DOHH2 (cell line): ENCODE data around the gene APBA3.

Experiments used
- H3F3A ChIP-seq: fragments of 200-600 bp; sonication (generic), shearing (Covaris generic); 2 replicates; pipeline ENCODE4 v1.6.0; 2016; ENCODE audit warnings: antibody characterized with exemption, mild to moderate bottlenecking; ENCODE audit not compliant: control insufficient read depth, insufficient read depth
- H3K27ac ChIP-seq: fragments of 200-600 bp; sonication (generic); 2 replicates; pipeline ENCODE4 v1.5.1; 2014; ENCODE audit warnings: low read depth, mild to moderate bottlenecking, low read length, moderate library complexity
- H3K27me3 ChIP-seq: fragments of 200-600 bp; sonication (generic); 2 replicates; pipeline ENCODE4 v1.6.1; 2014; ENCODE audit warnings: mild to moderate bottlenecking, low read length, mixed read lengths; ENCODE audit not compliant: control insufficient read depth
- H3K36me3 ChIP-seq: fragments of 200-600 bp; sonication (generic); 2 replicates; pipeline ENCODE4 v1.6.1; 2014; ENCODE audit warnings: mild to moderate bottlenecking, low read length, moderate library complexity, mixed read lengths; ENCODE audit not compliant: control insufficient read depth
- H3K4me1 ChIP-seq: fragments of 200-600 bp; sonication (generic); 2 replicates; pipeline ENCODE4 v1.6.1; 2014; ENCODE audit warnings: mild to moderate bottlenecking, low read length, mixed read lengths; ENCODE audit not compliant: control insufficient read depth
- H3K4me2 ChIP-seq: fragments of 200-600 bp; sonication (generic); 2 replicates; pipeline ENCODE4 v1.6.0; 2014; ENCODE audit warnings: mild to moderate bottlenecking, low read length, moderate library complexity
- H3K4me3 ChIP-seq: fragments of 200-600 bp; sonication (generic); 2 replicates; pipeline ENCODE4 v1.5.1; 2014; ENCODE audit warnings: mild to moderate bottlenecking, low read length, mixed read lengths
- H3K79me2 ChIP-seq: fragments of 200-600 bp; sonication (generic); 2 replicates; pipeline ENCODE4 v1.6.1; 2014; ENCODE audit warnings: mild to moderate bottlenecking, low read length, mixed read lengths; ENCODE audit not compliant: control insufficient read depth
- H3K9me2 ChIP-seq: fragments of 200-600 bp; sonication (generic); replicated peaks from 2 replicates; pipeline ENCODE4 v1.6.1; 2014; ENCODE audit warnings: mild to moderate bottlenecking, low read length, mixed read lengths; ENCODE audit not compliant: control insufficient read depth
- H3K9me3 ChIP-seq: fragments of 200-600 bp; sonication (generic); 2 replicates; pipeline ENCODE4 v1.6.1; 2014; ENCODE audit warnings: antibody characterized with exemption, low read length, mixed read lengths; ENCODE audit not compliant: control insufficient read depth, insufficient read depth
- H4K20me1 ChIP-seq: fragments of 200-600 bp; sonication (generic); 2 replicates; pipeline ENCODE4 v1.6.0; 2014; ENCODE audit warnings: low read depth, mild to moderate bottlenecking, antibody characterized with exemption, low read length, moderate library complexity; ENCODE audit not compliant: control insufficient read depth, insufficient read depth
- EZH2phosphoT487 ChIP-seq: fragments of 200-600 bp; sonication (generic); IDR thresholded peaks from 2 replicates; pipeline ENCODE4 v1.6.1; 2017; ENCODE audit warnings: borderline replicate concordance, mild to moderate bottlenecking, antibody characterized with exemption, low read length, moderate library complexity, mixed read lengths
- TF ChIP-seq, protein P1 (sequence below): fragments of 200-600 bp; sonication (generic); IDR thresholded peaks from one replicate; pipeline ENCODE4 v1.5.1; 2014; ENCODE audit warnings: antibody characterized with exemption, mild to moderate bottlenecking, low read depth, low read length; ENCODE audit not compliant: poor library complexity, severe bottlenecking

Gene APBA3

GRCh38 chr19:3712663-3713611 lies 48.6 kb downstream of the APBA3 start:
- no peak overlapping the region for H3K4me3 ChIP-seq
- no peaks in the 10 kb centered on the region for H3F3A ChIP-seq
- no peak for TF ChIP-seq EZH2phosphoT487
- TF ChIP-seq, protein P1, sequence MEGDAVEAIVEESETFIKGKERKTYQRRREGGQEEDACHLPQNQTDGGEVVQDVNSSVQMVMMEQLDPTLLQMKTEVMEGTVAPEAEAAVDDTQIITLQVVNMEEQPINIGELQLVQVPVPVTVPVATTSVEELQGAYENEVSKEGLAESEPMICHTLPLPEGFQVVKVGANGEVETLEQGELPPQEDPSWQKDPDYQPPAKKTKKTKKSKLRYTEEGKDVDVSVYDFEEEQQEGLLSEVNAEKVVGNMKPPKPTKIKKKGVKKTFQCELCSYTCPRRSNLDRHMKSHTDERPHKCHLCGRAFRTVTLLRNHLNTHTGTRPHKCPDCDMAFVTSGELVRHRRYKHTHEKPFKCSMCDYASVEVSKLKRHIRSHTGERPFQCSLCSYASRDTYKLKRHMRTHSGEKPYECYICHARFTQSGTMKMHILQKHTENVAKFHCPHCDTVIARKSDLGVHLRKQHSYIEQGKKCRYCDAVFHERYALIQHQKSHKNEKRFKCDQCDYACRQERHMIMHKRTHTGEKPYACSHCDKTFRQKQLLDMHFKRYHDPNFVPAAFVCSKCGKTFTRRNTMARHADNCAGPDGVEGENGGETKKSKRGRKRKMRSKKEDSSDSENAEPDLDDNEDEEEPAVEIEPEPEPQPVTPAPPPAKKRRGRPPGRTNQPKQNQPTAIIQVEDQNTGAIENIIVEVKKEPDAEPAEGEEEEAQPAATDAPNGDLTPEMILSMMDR = no peak
- H3K27me3 ChIP-seq = peaks cover 6% of the 10 kb centered on the region; the same call in 1 of the 2 replicates
- H3K9me2 ChIP-seq = no peaks in the 10 kb centered on the region
- no peaks in the 10 kb centered on the region for H4K20me1 ChIP-seq
- no peak overlapping the region for H3K4me2 ChIP-seq
- no peaks in the 10 kb centered on the region for H3K79me2 ChIP-seq
- H3K27ac ChIP-seq = no peak overlapping the region
- H3K36me3 ChIP-seq = no peaks in the 10 kb centered on the region
- no peaks in the 10 kb centered on the region for H3K9me3 ChIP-seq
- H3K4me1 ChIP-seq = no peaks in the 10 kb centered on the region

- H3K27me3 ChIP-seq = peaks cover 6% of the 10 kb centered on the region; the same call in 1 of the 2 replicates
- no peak overlapping the region for H3K27ac ChIP-seq
- no peaks in the 10 kb centered on the region for H3K9me3 ChIP-seq
- H3K79me2 ChIP-seq = no peaks in the 10 kb centered on the region
- H3K9me2 ChIP-seq = no peaks in the 10 kb centered on the region
- no peak overlapping the region for H3K4me3 ChIP-seq
- no peaks in the 10 kb centered on the region for H3K36me3 ChIP-seq
- H3K4me1 ChIP-seq = no peaks in the 10 kb centered on the region
- TF ChIP-seq EZH2phosphoT487 = no peak
- TF ChIP-seq, protein P1 = no peak
- no peaks in the 10 kb centered on the region for H3F3A ChIP-seq
- H3K4me2 ChIP-seq = no peak overlapping the region
- H4K20me1 ChIP-seq = no peaks in the 10 kb centered on the region
These were observed 51.2 kb downstream of the APBA3 start for GRCh38 chr19:3710265-3710812.

DNA sequence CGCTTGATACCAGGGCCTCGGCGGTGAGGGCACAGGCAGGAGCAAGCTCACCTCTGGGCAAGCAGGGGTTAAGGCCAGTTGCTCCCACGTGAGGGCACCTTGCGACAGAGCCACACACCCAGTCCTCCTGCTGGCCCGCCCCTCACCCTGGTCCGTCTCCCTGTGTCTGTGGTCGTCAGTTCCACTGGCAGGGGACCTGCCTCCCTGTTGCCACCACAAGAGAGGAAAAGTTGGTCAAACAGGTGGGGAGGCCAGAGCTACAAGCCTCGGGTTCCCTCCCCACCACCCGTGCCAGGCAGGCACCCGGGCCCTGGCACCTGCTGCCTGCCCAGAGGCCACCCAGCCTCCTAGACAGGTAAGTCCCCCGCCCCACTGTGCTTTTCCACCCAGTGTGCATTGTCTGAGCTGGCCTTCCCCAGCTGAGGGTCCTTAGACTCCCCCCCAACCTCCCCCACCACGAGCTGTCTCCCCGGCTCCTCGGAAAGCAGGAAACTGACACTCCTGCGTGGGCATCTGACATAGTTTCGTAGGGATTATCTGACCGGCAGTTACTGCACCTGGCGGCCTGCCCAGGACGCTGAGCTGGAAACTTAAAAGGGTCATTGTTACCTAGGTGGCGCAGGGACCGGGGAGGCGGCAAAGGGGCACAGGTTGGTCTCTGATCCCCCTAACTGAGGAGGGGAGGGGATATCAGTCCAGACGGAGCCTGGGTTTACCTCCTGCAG lies 53.1 kb downstream of the APBA3 start, which contains the start of gene TJP3:
TSS of gene TJP3 (plus strand) at position 178 of the 725 bp plus-strand sequence. CDS start 20,049 bp downstream, outside the sequence.
- Histone ChIP-seq H3K4me2 (no peak within 1 kb of the TSS), H3K27me3 (peaks cover 6% of the 10 kb centered on the region; the same call in 1 of the 2 replicates), H3K9me3 (no peaks in the 10 kb centered on the region), H3K4me1 (no peaks in the 10 kb centered on the region), H3K4me3 (no peak within 1 kb of the TSS), H3K79me2 (no peaks in the 10 kb centered on the region), H3K9me2 (no peaks in the 10 kb centered on the region), H3K36me3 (no peaks in the 10 kb centered on the region), H4K20me1 (no peaks in the 10 kb centered on the region), H3F3A (no peaks in the 10 kb centered on the region), H3K27ac (no peak within 1 kb of the TSS)
- no peak for TF ChIP-seq EZH2phosphoT487
- TF ChIP-seq, protein P1 = no peak
